ENCODE measurements around the gene TMEM225B. TPM values are rescaled to one million over a fixed set of nuclear protein-coding genes. Genes with fewer than 3 reads are reported as not detected.
"Not testable (repeated sequence)": the region's sequence is repeated elsewhere in the genome, so short reads cannot be mapped to it uniquely, and the experiment has no call there.

Gene TMEM225B
- total RNA-seq, 1 donor from 2014 or later, result not detected

GRCh38 chr7:99623091-99623693, 25.1 kb downstream of the TMEM225B start:
- no peak for DNase-seq

DNA sequence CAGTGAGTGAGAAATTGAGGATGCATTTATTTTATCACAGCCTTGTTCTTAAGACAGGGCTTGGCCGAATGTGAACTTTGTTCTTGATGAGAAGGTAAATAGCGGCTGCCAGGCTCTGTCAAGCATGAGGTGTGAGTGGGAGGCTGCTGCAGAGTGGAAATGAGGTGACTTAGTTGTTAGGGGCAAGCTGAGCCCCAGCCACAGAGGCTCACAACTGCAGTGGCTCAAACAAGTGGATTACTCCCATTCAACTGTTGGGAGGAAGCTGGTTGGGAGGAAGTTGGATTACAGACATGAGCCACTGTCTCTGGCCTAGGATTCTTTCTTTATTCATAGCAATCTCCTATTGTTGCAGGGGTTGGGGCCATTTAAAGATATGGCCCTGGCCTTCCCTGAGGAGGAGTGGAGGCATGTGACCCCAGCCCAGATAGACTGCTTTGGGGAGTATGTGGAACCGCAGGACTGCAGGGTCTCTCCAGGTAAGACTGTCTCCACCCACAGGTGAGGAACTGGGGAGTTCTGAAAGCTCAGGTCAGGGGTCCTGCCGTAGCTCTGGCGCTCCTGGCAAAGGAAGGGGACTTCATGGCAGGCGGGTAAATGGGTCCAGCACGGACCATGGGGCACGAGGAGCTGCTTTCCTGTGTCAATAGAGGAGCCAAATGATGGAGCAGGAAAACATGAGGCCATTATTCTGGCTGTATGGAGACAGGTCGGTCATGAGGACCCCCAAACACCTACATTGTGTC, 25.8 kb downstream of the TMEM225B start:
- no peak for DNase-seq

DNA sequence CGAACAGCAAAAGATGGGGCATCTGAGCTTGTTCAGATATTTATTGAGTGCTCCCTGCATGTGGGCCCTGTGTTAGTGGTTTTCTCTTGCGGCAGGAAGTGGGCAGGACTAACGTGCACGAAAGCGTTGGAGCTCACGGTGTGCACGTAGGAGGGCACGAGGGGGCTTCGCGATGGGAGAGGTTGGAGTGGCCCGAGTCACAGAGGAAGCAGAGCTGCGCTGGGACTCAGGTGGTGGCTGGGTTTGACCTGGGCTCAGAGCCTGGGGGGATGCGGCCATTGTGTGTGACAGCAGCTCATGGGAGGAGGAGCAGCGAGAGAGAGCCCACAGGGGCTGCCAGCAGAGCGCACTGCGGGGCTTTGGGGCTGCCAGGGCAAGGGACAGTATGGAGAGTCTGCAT, 26.4 kb downstream of the TMEM225B start:
- no peak for DNase-seq

DNA sequence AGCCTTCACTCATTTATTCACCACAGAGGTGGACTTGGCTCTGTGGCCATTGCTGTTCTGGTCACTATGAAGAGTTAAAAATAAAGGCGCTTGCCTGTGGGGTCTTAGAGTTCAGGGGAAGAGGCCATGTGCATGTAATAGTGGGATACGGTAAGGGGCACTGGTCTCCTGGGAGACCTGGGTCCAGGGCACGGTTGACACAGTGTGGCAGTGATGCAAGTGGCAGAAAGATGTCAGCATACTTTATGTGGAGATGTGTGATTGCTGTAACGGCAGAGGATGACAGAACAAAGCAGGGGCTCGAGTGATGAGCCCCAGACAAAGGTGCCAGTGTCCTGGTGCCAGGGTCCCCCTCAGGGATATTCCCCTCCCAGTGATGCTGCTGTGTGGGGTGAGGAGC, 27.3 kb downstream of the TMEM225B start:
- no peak for DNase-seq

- no peak for DNase-seq
Measured at GRCh38 chr7:99625961-99626360, 27.9 kb downstream of the TMEM225B start.

DNA sequence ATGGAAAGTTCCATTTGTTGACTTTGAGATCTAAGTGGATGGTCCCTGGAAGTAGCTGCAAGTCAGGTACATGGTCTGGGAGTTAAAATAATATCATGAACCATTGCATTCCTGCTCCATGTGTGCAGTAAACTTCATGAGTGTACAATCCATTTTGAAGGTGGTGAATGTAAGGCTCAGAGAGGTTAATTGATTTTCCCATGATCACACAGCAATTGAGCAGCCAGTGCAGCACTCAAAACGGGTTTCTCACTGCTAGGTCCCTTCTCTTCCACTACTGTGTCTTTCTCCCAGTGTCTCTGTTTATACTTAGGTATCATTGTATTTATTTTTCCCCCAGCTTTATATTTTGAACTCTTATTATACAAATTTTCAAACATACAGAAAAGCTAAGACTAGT, 28.6 kb downstream of the TMEM225B start:
- DNase-seq, result no peak

GRCh38 chr7:99627513-99627912, 29.4 kb downstream of the TMEM225B start:
- no peak for DNase-seq

GRCh38 chr7:99628471-99629465, 30.7 kb downstream of the TMEM225B start:
- DNase-seq, result no peak

- no peak for DNase-seq
Measured at GRCh38 chr7:99629643-99630042, 31.6 kb downstream of the TMEM225B start.

GRCh38 chr7:99631295-99632109, 33.4 kb downstream of the TMEM225B start:
- DNase-seq, result no peak

DNA sequence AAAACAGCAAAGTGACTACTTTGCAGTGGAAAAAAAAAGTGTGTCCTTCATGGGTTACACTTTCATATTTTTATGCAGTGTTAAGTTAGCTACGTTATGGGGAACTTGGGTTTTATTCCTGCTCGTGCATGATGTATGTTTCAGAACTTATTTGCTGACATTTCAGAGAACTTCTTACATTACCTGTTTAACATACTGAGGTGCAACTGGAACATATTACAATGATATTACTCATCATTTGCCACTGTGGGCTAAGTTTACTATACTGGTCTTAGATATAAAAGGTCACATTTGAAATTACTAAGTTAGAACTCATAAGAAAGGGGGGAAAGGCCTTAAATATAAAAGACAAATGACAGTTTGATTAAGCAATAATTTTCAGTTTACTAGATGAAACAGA, 39.3 kb downstream of the TMEM225B start:
- DNase-seq, result not testable (repeated sequence)

DNA sequence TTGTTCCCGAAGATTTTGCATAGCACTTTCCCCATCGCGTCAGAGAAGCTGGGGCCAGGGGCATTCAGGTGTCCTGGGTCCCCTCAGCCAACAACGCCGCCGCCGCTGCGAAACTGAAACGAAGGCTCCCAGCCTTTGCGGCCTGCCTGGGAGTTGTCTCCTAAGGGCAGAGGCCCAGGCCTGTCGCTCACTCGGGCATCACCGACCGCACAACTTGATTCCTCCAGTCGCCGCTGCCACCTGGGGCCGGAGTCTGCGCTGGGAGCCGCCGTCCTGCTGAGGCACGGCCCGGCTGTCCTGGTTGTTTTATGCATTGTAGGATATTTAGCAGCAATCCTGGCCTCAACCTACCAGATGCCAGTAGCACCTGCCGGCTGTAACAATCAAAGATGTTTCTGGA, 40.7 kb downstream of the TMEM225B start:
- no peak for DNase-seq

DNA sequence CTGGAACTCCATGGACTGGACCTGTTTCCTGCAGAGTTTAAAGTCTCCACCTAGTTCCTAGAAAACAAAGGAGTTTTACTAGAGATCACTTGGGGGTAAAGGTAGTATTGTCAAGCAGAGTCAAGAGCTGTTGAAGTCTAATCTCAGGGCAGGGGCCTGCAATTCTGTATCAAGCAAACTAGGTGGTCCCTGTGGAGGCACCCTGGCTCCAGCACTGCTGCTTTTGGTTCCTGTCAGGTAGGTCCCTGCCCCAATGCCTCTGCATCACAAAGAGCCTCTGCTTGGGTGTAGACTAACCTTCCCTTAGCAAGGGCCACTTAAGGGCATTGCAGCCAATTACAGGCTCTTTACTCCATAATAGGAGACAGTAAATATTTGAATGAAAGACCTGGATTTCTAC, 41.2 kb downstream of the TMEM225B start:
- no peak for DNase-seq

DNA sequence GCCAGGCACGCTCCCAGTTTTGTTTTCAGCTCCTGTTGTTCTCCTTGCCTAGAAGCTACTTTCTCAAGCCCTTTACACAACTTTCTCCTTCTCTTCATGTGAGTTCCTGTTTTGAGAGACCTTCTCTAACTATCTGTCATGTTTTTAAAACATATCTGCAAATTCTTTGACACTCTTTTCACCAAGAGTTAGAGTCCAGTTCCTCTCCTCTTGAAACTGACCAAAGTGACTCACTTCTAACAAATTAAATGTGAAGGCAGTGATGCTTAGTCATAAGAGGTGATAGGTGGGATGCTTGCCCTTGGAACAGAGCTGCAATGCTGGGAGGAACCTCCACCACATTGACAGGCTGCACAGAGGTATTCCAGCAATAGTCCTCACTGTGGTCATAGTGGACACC, 44.0 kb downstream of the TMEM225B start:
- no peak for DNase-seq

GRCh38 chr7:99643464-99643863, 45.4 kb downstream of the TMEM225B start:
- no peak for DNase-seq

GRCh38 chr7:99644431-99644830, 46.4 kb downstream of the TMEM225B start:
- DNase-seq, result no peak

DNA sequence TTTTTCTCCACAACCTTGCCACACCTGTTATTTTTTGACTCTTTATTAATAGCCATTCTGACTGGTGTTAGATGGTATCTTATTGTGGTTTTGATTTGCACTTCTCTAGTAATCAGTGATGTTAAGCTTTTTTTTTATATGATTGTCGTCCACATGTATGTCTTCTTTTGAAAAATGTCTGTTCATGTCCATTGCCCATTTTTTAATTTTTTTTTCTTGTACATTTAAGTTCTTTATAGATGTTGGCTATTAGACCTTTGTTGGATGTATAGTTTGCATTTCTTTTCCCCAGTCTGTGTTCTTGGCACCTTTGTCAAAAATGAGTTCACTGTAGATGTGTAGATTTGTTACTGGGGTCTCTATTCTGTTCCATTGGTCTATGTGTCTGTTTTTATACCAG, 47.5 kb downstream of the TMEM225B start:
- no peak for DNase-seq

GRCh38 chr7:99648843-99649242, 50.8 kb downstream of the TMEM225B start:
- no peak for DNase-seq

GRCh38 chr7:99651290-99651689, 53.2 kb downstream of the TMEM225B start:
- no peak for DNase-seq

DNA sequence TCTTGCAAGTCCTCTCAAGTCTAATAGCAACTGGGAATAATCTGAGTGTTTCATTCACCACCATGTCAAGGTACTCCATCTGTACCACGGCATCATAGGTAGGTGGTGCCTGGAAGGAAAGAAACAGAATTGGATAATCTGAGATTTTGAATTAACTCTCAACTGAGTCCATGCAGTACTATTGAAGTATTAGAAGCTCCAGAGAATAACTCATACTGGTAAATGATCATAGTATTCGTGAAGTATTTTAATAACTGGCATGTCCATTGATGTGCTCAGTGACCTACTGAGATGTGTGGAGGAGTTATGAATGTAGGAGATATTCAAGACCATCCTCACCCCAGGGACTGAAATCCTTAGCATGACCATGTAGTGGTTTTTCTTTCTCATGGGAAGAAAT, 54.6 kb downstream of the TMEM225B start:
- no peak for DNase-seq

DNA sequence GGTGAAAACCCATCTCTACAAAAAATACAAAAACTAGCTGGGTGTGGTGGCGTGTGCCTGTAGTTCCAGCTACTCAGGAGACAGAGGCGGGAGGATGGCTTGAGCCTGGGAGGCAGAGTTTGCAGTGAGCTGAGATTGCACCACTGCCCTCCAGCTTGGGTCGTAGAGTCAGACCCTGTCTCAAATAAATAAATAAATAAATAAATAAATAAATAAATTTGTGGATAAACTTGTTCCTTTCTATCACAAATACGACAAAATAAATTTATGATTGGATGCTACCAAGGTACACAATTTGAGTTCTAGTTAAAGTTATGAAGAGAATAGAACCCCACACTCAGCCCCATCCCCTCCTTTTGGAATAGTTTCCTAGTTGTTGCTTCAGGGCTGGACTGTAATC, 55.2 kb downstream of the TMEM225B start:
- not testable (repeated sequence) for DNase-seq

DNA sequence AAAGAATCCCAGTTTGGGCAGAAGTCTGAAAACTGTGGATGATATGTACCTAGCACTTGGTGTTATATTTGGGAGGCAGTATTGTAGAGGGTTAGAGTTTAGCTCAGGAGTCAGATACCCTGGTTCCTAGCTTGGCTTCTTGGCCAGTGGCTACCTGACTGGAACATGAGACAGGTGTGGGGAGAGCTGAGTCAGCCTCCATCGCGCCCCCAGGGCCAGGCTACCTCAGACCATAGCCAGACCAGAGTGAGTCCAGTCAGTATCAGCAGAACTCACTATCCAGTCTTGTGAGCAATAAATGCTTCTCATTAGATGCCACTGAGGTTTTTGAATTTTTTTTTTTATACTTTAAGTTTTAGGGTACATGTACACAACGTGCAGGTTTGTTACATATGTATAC, 55.7 kb downstream of the TMEM225B start:
- DNase-seq, result no peak
